ENCODE data around the gene CNOT9. TPM values are rescaled to one million over a fixed set of nuclear protein-coding genes. Genes with fewer than 3 reads are reported as not detected.

The CNOT9 gene
- total and polyA plus RNA-seq, 3 experiments from 2014 or later, result 22.5 to 135 (median 131) TPM

DNA sequence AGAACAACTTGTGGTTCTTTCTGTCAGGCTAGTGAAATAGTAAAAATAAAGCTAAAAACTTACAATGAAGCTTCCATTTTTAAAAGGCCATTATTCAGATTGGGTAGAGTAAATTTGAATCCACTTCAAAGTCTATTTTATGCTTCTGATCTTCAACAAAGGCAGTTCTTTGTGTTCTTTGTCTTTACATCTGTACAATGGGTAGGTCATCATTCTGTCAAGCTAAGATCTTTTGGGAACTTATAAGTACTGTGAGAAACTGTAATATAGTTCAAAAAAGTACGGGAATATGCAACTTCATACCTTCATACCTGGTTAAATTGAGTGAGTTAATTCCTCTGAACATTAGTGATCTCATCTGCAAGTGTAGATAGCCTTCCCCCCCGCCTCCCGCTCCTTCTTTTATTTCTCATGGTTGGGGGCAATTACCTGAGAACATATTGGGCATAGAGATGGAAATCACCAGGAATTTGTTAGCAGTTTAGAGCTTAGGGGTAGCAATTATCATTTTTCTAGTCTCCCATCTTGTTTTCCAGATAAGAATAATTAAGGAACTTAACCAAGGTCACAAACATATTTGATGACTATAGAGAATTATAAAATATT is 9.7 kb downstream of the CNOT9 start:
- H3K9me3 Mint-ChIP-seq, result no peaks in the 10 kb centered on the region
- H3K9me3 ChIP-seq (ENCODE audit: low read length), result no peaks in the 10 kb centered on the region
- ChIA-PET POLR2A (no interaction called here), CTCF (no interaction called here)
- H3K4me3 Mint-ChIP-seq, result no peak overlapping the region
- H3K27ac ChIP-seq (ENCODE audit: low read depth, low read length), result no peak overlapping the region
- peak overlapping the region in 1 of 8 donors; percentile 10 for H3K27ac Mint-ChIP-seq
- H3K4me1 Mint-ChIP-seq, result peaks cover 29 to 62% (median 40%) of the 10 kb centered on the region in 3 donors
- H3K36me3 ChIP-seq (ENCODE audit: insufficient read depth, low read length), result peaks cover 32% of the 10 kb centered on the region
- H3K4me3 ChIP-seq (ENCODE audit: low read length), result no peak overlapping the region
- DNase-seq, result no peak
- no peaks in the 10 kb centered on the region for H3K27me3 ChIP-seq (ENCODE audit: insufficient read depth, low read length, poor library complexity, severe bottlenecking)
- H3K36me3 Mint-ChIP-seq, result peaks cover 0 to 56% (median 11%) of the 10 kb centered on the region in 3 donors
- H3K4me1 ChIP-seq (ENCODE audit: insufficient read depth, low read length), result peaks cover 9% of the 10 kb centered on the region
- H3K27me3 Mint-ChIP-seq, result no peaks in the 10 kb centered on the region

GRCh38 chr2:218582076-218582475 is 13.4 kb downstream of the CNOT9 start:
- Mint-ChIP-seq H3K27ac (no peak overlapping the region), H3K9me3 (no peaks in the 10 kb centered on the region)
- CTCF ChIA-PET, result interaction anchor here (1.2 kb wide), 1 partner anchor 12 kb away, joined by 3 read pairs; no protein-coding TSS in a partner anchor

DNA sequence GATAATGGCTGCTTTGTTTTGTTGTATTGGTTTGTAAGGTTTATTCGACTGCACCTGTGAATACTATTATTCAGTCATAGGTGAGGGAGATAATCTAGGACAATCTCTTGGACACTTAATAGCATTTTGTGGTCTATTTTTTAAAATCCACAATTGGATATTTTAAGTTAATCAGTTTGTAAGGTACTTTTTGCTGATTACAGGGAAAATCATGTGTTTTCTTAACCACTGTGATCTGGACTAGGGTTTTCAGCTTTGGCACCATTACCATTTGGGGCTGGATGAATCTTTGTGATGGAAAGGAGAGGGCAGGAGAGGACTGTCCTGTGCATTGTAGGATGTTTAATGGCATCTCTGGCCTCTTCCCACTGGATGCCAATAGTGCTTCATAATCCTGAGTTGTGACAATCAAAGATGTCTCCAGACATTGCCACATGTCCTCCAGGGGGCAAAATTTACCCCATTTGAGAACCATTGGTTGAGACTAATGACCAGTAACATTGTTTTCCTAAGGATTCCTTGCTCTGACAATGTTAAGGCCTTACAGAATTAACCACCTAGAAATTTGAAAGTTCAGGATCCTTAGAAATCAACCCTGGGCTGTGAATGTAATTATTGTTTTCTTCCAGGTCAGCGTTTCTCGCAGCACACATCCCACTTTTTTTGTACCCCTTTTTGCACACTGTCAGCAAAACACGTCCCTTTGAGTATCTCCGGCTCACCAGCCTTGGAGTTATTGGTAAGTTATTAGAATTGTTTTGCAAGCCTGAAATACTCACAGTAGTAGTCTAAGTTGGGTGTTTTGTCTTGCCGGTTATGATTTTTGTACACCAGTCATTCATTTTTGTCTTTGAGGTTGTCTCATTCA is 15.6 kb downstream of the CNOT9 start:
- Histone ChIP-seq H3K27me3 (ENCODE audit: insufficient read depth, low read length, poor library complexity, severe bottlenecking) (no peaks in the 10 kb centered on the region), H3K4me3 (ENCODE audit: low read length) (no peak overlapping the region), H3K4me1 (ENCODE audit: insufficient read depth, low read length) (no peaks in the 10 kb centered on the region), H3K36me3 (ENCODE audit: insufficient read depth, low read length) (peaks cover 51% of the 10 kb centered on the region), H3K27ac (ENCODE audit: low read depth, low read length) (no peak overlapping the region), H3K9me3 (ENCODE audit: low read length) (no peaks in the 10 kb centered on the region)
- H3K4me3 Mint-ChIP-seq, result no peak overlapping the region
- no peaks in the 10 kb centered on the region for H3K9me3 Mint-ChIP-seq
- peak overlapping the region in 4 of 8 donors; percentile 27 to 66 (median 43) for H3K27ac Mint-ChIP-seq
- POLR2A ChIA-PET, result no interaction called here
- no peak for DNase-seq
- H3K27me3 Mint-ChIP-seq, result peaks cover 0 to 3% of the 10 kb centered on the region in 2 donors
- H3K4me1 Mint-ChIP-seq, result peaks cover 2 to 13% (median 8%) of the 10 kb centered on the region in 3 donors
- CTCF ChIA-PET, result no interaction called here
- peaks cover 0 to 78% (median 20%) of the 10 kb centered on the region in 3 donors for H3K36me3 Mint-ChIP-seq

More at GRCh38 chr2:218582076-218582475, 13.4 kb downstream of the CNOT9 start:
- H3K4me3 ChIP-seq (ENCODE audit: low read length), result no peak overlapping the region
- H3K27me3 ChIP-seq (ENCODE audit: insufficient read depth, low read length, poor library complexity, severe bottlenecking), result no peaks in the 10 kb centered on the region
- peaks cover 44% of the 10 kb centered on the region for H3K36me3 ChIP-seq (ENCODE audit: insufficient read depth, low read length)
- H3K4me1 Mint-ChIP-seq, result peaks cover 18 to 32% (median 26%) of the 10 kb centered on the region in 3 donors
- POLR2A ChIA-PET, result no interaction called here
- H3K36me3 Mint-ChIP-seq, result peaks cover 0 to 72% (median 19%) of the 10 kb centered on the region in 3 donors
- peaks cover 0 to 3% of the 10 kb centered on the region in 2 donors for H3K27me3 Mint-ChIP-seq
- no peak overlapping the region for H3K27ac ChIP-seq (ENCODE audit: low read depth, low read length)
- no peaks in the 10 kb centered on the region for H3K9me3 ChIP-seq (ENCODE audit: low read length)
- DNase-seq, result no peak
- H3K4me3 Mint-ChIP-seq, result no peak overlapping the region
- H3K4me1 ChIP-seq (ENCODE audit: insufficient read depth, low read length), result no peaks in the 10 kb centered on the region

GRCh38 chr2:218585541-218585940 is 16.9 kb downstream of the CNOT9 start:
- no peaks in the 10 kb centered on the region for H3K27me3 ChIP-seq (ENCODE audit: insufficient read depth, low read length, poor library complexity, severe bottlenecking)
- Mint-ChIP-seq H3K9me3 (no peaks in the 10 kb centered on the region), H3K27ac (peak overlapping the region in 1 of 8 donors; percentile 78), H3K4me3 (no peak overlapping the region), H3K27me3 (peaks cover 0 to 3% of the 10 kb centered on the region in 2 donors), H3K36me3 (peaks cover 0 to 85% (median 22%) of the 10 kb centered on the region in 3 donors), H3K4me1 (peaks cover 2 to 7% (median 3%) of the 10 kb centered on the region in 3 donors)
- no peaks in the 10 kb centered on the region for H3K4me1 ChIP-seq (ENCODE audit: insufficient read depth, low read length)
- H3K36me3 ChIP-seq (ENCODE audit: insufficient read depth, low read length), result peaks cover 61% of the 10 kb centered on the region
- no peak overlapping the region for H3K4me3 ChIP-seq (ENCODE audit: low read length)
- no peaks in the 10 kb centered on the region for H3K9me3 ChIP-seq (ENCODE audit: low read length)
- H3K27ac ChIP-seq (ENCODE audit: low read depth, low read length), result no peak overlapping the region
- ChIA-PET POLR2A (interaction anchor here (1.1 kb wide), 1 partner anchor 9 kb away, joined by 5 read pairs; no protein-coding TSS in a partner anchor), CTCF (no interaction called here)
- DNase-seq, result no peak

DNA sequence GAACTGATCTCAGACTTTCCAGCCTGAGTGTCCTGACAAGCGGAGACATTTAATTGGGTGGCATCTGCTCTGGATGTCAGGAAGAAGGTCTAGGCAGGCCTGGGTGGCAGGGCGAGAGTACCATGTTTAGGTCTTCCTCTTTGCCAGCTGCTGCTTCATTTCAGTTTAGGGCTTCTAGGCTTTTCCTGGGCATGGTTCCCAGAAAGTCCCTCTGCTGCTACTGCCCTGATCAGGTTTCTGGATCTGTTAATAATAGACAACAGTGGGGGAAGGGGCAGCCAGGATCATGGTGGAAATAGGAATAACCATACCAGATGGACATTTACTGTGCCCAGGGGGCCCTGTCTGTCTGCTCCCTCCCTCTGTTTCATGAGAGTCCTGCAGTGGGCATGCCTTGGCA is 36.8 kb downstream of the CNOT9 start:
- DNase-seq, result no peak
- Mint-ChIP-seq H3K36me3 (no peaks in the 10 kb centered on the region), H3K27me3 (peaks cover 5 to 24% of the 10 kb centered on the region in 2 donors), H3K4me1 (no peaks in the 10 kb centered on the region), H3K27ac (no peak overlapping the region), H3K9me3 (no peaks in the 10 kb centered on the region), H3K4me3 (no peak overlapping the region)
- no peaks in the 10 kb centered on the region for H3K36me3 ChIP-seq (ENCODE audit: insufficient read depth, low read length)
- POLR2A ChIA-PET, result no interaction called here
- CTCF ChIA-PET, result no interaction called here
- no peaks in the 10 kb centered on the region for H3K9me3 ChIP-seq (ENCODE audit: low read length)
- no peaks in the 10 kb centered on the region for H3K4me1 ChIP-seq (ENCODE audit: insufficient read depth, low read length)
- H3K4me3 ChIP-seq (ENCODE audit: low read length), result no peak overlapping the region
- H3K27me3 ChIP-seq (ENCODE audit: insufficient read depth, low read length, poor library complexity, severe bottlenecking), result no peaks in the 10 kb centered on the region
- no peak overlapping the region for H3K27ac ChIP-seq (ENCODE audit: low read depth, low read length)

GRCh38 chr2:218607436-218608115 is 38.9 kb downstream of the CNOT9 start, which contains the start of gene PLCD4:
Gene PLCD4 (plus strand): TSS chr2:218607899. CDS start chr2:218615740, 7,841 bp downstream.
- no peak within 1 kb of the TSS for H3K4me3 Mint-ChIP-seq

DNA sequence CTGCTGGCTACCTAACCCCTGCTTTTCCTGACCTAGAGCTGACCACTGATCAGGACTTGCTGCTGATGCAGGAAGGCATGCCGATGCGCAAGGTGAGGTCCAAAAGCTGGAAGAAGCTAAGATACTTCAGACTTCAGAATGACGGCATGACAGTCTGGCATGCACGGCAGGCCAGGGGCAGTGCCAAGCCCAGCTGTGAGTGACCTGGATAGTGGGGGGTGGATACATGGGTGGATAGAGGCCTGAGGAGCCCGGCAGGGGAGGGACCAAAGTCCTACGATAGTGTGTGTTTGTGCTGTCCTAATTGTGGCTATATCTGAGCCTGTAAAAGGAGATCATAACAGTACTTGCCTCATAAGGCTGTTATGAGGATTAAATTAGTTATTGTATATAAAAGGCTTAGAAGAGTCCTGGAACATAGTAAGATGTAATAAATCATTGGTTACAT is 47.3 kb downstream of the CNOT9 start:
- Histone ChIP-seq H3K9me3 (ENCODE audit: low read length) (no peaks in the 10 kb centered on the region), H3K4me1 (ENCODE audit: insufficient read depth, low read length) (no peaks in the 10 kb centered on the region), H3K36me3 (ENCODE audit: insufficient read depth, low read length) (no peaks in the 10 kb centered on the region), H3K27ac (ENCODE audit: low read depth, low read length) (no peak overlapping the region), H3K27me3 (ENCODE audit: insufficient read depth, low read length, poor library complexity, severe bottlenecking) (no peaks in the 10 kb centered on the region), H3K4me3 (ENCODE audit: low read length) (no peak overlapping the region)
- POLR2A ChIA-PET, result no interaction called here
- Mint-ChIP-seq H3K36me3 (no peaks in the 10 kb centered on the region), H3K27ac (peak overlapping the region in 1 of 8 donors; percentile 37), H3K4me3 (no peak overlapping the region), H3K27me3 (peaks cover 2 to 3% of the 10 kb centered on the region in 2 donors), H3K9me3 (no peaks in the 10 kb centered on the region), H3K4me1 (no peaks in the 10 kb centered on the region)
- CTCF ChIA-PET, result no interaction called here
- no peak for DNase-seq

More at GRCh38 chr2:218607436-218608115, 38.9 kb downstream of the CNOT9 start, which contains the start of gene PLCD4:
- Mint-ChIP-seq H3K4me1 (no peaks in the 10 kb centered on the region), H3K36me3 (no peaks in the 10 kb centered on the region), H3K9me3 (no peaks in the 10 kb centered on the region), H3K27me3 (peaks cover 5 to 27% of the 10 kb centered on the region in 2 donors), H3K27ac (peak within 1 kb of the TSS in 2 of 8 donors; percentile 20 to 83)
- H3K27ac ChIP-seq (ENCODE audit: low read depth, low read length), result no peak within 1 kb of the TSS
- no peak for DNase-seq
- H3K36me3 ChIP-seq (ENCODE audit: insufficient read depth, low read length), result no peaks in the 10 kb centered on the region
- ChIA-PET CTCF (interaction anchor here (1.8 kb wide), 1 partner anchor 9 kb away, joined by 7 read pairs; no protein-coding TSS in a partner anchor), POLR2A (interaction anchor here (1.1 kb wide), 1 partner anchor 31 kb away, joined by 5 read pairs; no protein-coding TSS in a partner anchor)
- no peaks in the 10 kb centered on the region for H3K9me3 ChIP-seq (ENCODE audit: low read length)
- H3K4me3 ChIP-seq (ENCODE audit: low read length), result no peak within 1 kb of the TSS
- no peaks in the 10 kb centered on the region for H3K4me1 ChIP-seq (ENCODE audit: insufficient read depth, low read length)
- H3K27me3 ChIP-seq (ENCODE audit: insufficient read depth, low read length, poor library complexity, severe bottlenecking), result no peaks in the 10 kb centered on the region

Measured in CD8-positive, alpha-beta memory T cell (primary cell).